Activated CD4-positive, alpha-beta T cell treated with anti-CD3 and anti-CD28 coated beads, Interleukin-2, Interleukin-6, amounts not matched to agents 100 ng/mL and 50 ng/mL, durations not matched to agents 16 hours and 8 hours (primary cell): ENCODE results near the gene AMBP.

Experiments
- DNase-seq: peaks from one replicate; pipeline ENCODE4 v3.0.0-alpha.2; 2020

Gene AMBP

GRCh38 chr9:114072184-114073140 lies 5.6 kb downstream of the AMBP start:
- no peak for DNase-seq

- DNase-seq, result no peak
These were observed 6.8 kb downstream of the AMBP start for GRCh38 chr9:114071197-114071795.

DNA sequence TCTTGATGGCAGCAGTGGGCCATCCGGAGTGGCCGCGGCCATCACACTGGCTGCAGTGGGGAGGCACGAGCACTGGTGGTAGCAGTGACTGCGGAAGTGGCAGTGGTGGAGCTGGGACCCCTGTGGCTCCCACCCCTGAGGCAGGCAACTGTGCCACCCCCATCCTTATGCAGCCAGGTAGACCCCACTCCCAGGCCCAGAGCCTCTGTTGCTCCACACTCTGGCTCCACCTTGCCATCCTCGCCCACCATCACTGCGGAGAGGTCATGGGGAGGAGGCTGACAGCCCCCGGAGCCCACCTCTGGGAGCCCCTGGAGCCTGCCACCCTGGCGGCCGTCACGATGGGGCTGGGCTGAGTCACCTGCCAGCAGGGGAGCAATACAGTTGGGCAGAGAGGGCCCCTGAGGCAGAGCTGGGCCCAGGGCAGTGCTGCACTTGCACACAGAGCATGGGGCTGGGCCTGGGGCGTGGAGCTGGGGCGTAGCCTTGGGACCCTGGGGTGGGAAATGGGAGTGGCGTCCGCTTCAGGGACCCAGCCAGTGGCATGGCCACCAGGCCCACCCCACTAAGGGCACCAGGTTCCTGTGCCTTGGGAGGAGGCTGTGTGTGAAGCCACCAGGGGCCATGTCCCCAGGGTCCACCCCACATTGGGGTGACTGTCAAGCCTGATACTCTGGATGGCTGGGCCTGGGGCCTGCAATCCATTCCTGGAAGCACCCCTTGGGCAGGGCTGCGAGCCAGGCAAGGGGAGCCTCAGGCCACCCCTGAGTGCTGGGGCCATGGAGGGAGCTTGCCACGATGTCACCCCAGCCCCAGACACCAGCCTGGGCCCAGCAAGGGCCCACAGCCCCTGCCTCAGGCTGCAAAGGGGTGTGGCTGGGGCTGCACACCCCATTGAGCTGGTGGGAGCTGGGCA lies 7.7 kb downstream of the AMBP start:
- no peak for DNase-seq

GRCh38 chr9:114069476-114070187 lies 8.5 kb downstream of the AMBP start:
- DNase-seq, result no peak

GRCh38 chr9:114065304-114065703 lies 12.8 kb downstream of the AMBP start:
- no peak for DNase-seq

DNA sequence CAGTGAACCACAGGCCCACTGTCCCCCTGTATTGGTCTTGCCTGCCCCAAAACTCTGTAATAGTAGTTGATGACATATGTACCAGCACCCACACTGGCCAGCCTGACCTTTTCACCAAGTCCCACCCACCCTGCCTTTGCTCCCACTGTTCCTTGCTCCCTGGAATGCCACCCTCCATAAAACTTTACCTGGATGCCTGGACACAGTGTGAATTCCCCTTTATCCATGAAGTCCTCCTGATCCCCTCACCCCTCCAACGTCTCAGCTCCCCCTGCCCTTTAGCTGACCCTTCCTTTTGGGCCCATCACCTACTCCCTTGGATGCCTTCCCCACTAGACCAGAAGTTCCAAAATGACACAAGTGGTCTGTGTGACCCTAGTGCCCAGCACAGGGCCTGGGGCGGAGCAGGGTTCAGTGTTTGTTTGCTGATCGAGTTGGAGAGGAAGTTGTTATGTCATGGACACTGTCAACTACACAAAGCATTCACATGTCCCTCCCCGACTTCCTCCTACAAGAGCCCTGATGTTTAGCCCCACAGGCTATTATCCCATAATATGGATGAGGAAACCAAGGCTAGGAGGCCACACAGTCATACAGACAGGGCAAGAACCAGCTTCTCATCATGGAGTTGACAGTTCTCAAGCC lies 16.1 kb downstream of the AMBP start:
- no peak for DNase-seq

DNA sequence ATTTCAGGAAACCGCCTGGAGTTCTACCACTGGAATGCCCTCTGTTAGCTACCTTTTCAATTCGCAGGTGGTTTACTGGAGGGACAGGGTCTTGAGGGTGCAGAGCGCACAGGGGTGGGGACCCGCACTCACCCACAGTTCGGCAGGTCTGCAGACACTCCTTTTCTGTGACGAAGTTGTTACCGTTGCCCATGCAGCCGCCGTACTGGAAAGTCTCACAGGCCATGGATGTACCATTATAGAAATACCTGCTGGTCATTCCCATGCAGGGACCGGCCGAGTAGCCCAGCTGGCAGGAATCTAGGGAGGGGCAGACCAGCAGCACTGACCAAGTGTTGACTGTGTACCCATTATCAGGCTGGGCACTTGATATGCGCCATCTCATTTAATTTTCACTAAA lies 16.8 kb downstream of the AMBP start:
- no peak for DNase-seq

- no peak for DNase-seq
These were observed 17.4 kb downstream of the AMBP start for GRCh38 chr9:114060711-114061110.

- DNase-seq, result no peak
These were observed 18.0 kb downstream of the AMBP start for GRCh38 chr9:114060070-114060469.

- DNase-seq, result no peak
These were observed 18.9 kb downstream of the AMBP start for GRCh38 chr9:114059047-114059803.

GRCh38 chr9:114058688-114059046 lies 19.4 kb downstream of the AMBP start:
- DNase-seq, result no peak

DNA sequence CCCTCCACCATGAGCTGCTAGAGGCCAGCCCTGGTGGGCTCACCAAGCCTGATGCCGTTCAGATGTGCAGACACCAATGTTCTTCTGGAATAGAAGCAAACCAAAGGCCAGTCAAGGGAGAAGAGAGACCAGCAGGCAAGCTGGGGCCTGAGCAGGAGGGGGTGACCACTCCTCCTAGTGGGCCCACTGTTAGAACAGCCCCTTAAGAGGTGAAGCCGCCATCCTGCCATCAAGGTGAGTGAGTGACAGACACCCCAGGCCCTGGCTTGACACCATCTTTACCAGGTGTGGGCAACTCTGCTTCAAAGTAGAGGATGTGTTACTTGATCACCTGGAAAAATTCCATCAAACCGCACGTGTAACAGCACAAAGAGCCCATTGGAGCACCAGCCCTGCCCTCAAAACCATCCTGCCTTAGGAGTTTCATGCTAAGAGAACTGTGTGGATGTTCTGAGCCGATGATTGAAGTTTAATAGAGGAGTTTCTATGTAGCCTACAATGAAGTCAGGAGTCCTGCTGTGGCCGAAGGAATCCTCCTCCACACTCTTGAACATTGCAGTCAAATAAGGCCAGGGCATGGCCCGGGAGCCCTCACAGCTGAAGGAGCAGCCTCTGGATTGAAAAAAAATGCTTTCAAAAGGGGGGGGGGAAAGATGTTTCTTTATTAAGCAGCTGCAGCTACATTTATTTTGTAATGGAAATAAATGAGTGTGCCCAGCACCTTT lies 20.8 kb downstream of the AMBP start:
- DNase-seq, result no peak

DNA sequence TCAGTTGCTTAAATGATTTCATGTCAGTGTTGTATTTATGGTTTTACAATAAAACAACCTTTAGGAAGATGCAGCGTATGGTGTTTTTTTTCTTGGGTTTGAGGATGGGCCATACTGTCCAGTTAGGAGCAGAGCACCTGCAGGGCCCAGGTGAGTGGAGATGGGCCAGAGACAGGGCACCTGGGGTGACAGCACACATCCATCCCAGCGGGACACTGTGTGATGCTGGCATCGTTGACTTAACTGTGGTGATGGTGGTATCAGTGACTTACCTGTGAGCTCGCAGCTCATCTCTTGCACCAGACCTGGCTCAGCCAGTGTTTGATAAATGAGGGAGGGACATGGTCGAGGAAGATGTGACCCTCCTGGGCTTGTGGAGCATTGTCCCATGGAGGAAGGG lies 21.6 kb downstream of the AMBP start:
- no peak for DNase-seq

DNA sequence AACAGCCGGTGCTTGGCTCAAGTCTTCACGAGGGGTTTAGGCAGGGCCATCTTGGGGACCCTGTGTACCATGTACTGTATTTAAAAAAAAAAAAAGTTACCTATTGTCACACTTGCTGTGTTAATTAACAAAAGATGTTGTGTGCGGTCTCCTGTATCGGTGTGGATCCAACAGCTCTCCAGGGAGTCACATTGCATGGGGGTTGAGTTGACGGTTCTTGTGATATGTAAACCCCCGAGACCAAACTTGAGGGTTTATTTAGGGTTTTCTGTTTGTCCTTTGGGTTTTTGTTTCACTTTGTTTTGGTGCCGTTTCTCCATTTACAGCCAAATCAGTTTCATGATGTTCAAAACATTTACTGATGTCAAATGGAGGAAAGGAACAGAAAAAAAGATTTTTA lies 22.2 kb downstream of the AMBP start:
- DNase-seq, result no peak

DNA sequence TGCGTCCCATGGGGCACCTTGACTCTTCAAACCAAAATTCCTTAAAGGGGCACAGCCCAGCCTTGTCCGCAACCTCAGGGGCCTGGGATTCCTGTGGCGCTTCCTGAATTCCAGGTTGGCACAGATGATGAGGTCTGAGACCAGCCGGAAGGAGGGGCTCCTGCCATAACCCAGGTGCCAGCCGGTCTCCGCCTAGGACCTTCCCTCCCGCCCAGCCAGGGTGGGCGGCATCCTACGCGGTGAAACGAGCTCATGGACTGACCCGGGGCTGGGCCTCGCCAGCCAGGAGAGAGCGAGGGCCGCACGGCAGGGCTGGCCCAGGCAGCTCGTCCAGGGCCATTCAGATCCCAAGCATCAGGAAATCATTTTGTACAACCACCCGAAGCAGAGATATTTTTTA lies 23.0 kb downstream of the AMBP start:
- no peak for DNase-seq

- no peak for DNase-seq
These were observed 23.9 kb downstream of the AMBP start for GRCh38 chr9:114054191-114054690.

DNA sequence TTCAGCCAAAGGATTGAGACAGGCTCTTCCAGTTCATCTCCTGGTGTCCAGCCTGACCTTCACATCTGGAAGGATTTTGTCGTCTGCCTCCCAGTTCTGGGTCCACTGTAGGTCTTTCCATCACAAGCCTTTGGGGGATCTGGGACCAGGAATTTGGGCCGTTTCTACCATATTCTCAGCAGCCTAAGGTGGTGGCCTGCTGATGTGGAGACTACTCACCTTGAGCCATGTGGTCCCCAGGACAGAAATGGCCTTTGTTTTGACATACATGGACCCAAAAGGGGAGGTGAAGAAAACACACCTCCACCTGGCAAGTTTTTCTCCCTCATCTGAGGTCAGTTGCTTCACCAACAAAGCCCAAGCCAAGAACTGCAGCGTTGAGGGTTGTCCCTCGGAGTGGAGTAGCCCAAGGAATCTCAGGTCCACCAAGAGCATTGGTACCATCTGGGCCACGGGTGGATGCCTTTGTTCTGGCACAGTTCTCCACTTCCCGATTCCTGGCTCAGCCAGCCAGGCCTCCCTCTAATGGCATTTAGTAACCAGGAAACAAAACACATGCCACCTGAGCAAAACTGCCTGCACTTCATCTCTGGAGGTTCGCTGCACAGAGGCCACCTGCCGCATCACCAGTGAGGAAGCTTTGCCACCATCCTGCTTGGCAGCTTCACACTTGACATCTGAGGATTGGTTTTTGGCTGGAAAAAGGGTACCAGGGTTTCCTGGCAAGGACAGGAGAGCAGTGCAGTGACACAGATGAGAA lies 24.7 kb downstream of the AMBP start:
- DNase-seq, result no peak

DNA sequence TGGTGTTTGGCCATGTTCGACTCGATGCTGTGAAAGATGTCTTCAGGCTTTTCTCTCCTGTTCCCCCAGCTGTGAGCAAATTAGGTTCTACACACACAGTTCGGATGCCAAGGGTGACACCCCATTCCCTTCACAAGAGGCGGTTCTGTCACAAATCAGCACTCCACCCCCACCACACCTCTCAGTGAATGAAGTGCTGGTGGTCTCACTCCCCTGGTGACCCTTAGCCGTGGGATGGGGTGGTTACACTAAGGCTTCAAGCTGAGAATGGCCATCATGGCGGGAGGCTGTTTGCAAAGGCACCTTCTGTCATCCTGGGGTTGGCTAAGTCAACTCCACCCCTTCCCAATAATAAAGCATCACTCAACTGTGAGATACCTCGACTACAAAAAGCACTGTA lies 26.4 kb downstream of the AMBP start:
- DNase-seq, result no peak

DNA sequence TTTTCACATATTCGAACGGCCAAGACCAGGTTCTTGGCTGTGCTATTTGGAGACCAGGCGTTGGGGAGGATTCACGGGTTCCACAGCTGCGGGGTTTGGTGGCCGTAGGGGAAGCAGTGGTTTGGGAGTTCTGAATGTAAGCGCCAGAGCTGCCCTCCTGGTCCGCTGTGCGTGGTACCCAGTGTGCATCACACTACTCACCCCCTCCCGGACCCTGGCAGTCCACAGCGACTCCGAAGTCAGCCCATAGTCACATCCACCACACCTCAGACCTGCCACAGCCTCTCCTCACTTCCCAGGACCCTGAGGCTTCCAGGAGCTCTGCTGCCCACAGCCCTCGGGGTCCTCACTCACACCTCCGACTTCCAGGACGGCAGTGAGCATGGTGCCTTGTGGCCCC lies 26.8 kb downstream of the AMBP start:
- DNase-seq, result no peak

DNA sequence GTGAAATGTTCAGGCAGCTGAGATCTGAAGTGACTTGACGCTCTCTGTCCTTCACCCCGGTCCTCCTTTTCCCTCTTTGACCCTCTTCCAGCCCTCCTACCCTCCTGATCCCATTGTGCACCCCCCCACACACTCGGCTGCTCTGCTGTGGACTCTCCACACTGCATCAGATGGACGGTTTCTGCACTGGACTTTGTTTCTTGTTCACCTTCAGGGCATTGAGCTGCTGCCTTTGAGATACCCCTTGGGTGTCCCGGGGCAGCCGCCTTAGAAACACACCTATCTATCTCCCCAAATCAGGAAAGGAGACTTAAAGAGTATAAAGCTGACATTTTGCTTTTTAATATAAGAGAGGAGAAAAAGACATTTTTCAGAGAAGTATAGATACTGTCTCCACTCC lies 27.5 kb downstream of the AMBP start:
- no peak for DNase-seq
